ENCODE results near the gene PCYT1A.

Gene PCYT1A

GRCh38 chr3:196235452-196236122 is 51.9 kb downstream of the PCYT1A start:
- no peak for DNase-seq

GRCh38 chr3:196232882-196233251 is 54.7 kb downstream of the PCYT1A start:
- DNase-seq, result no peak

GRCh38 chr3:196232154-196232881 is 55.2 kb downstream of the PCYT1A start:
- DNase-seq, result no peak

GRCh38 chr3:196227629-196228493 is 59.7 kb downstream of the PCYT1A start:
- DNase-seq, result no peak

- DNase-seq, result no peak
These were observed 60.4 kb downstream of the PCYT1A start for GRCh38 chr3:196227121-196227561.

- no peak for DNase-seq
These were observed 61.7 kb downstream of the PCYT1A start for GRCh38 chr3:196225763-196226364.

- DNase-seq, result no peak
These were observed 62.4 kb downstream of the PCYT1A start for GRCh38 chr3:196225086-196225485.

- no peak for DNase-seq
These were observed 64.5 kb downstream of the PCYT1A start for GRCh38 chr3:196222876-196223595.

GRCh38 chr3:196220991-196221390 is 66.5 kb downstream of the PCYT1A start:
- DNase-seq, result no peak

- DNase-seq, result no peak
These were observed 66.9 kb downstream of the PCYT1A start for GRCh38 chr3:196220587-196220986.

GRCh38 chr3:196219970-196220311 is 67.6 kb downstream of the PCYT1A start:
- DNase-seq, result no peak

- DNase-seq, result no peak
These were observed 68.1 kb downstream of the PCYT1A start for GRCh38 chr3:196219194-196219969.

GRCh38 chr3:196218155-196218712 is 69.3 kb downstream of the PCYT1A start:
- DNase-seq, result no peak

GRCh38 chr3:196217307-196218154 is 70.0 kb downstream of the PCYT1A start:
- DNase-seq, result no peak

- DNase-seq, result no peak
These were observed 70.8 kb downstream of the PCYT1A start for GRCh38 chr3:196216681-196217211.

GRCh38 chr3:196216089-196216564 is 71.4 kb downstream of the PCYT1A start, which contains the start of gene SLC51A:
Gene SLC51A (plus strand): TSS chr3:196216534. CDS start chr3:196216713, 179 bp downstream.
- DNase-seq, result no peak

GRCh38 chr3:196215493-196216020 is 72.0 kb downstream of the PCYT1A start:
- DNase-seq, result no peak

- DNase-seq, result no peak
These were observed 72.6 kb downstream of the PCYT1A start for GRCh38 chr3:196214783-196215441.

Data from NCI-H1048 (cell line).